WTC11 (cell line): Measurements from ENCODE around the gene SEC61A2. TPM values are rescaled to one million over a fixed set of nuclear protein-coding genes. Genes with fewer than 3 reads are reported as not detected.

ENCODE experiments used
- ATAC-seq: fragments of 200-7000 bp; cut with Tn5 transposase; 2 replicates; pipeline ENCODE4 v1.10.0; 2021; ENCODE audit warnings: mild to moderate bottlenecking, moderate library complexity
- CTCF ChIA-PET: fragments of 300-600 bp; sonication (Branson Sonifier 250); formaldehyde crosslinking; loops from one replicate; lab custom pipeline; 2021; ENCODE audit warnings: antibody characterized with exemption; lab: Charles Lee
- POLR2A ChIA-PET: fragments of 350-600 bp; sonication (Branson Sonifier 250); formaldehyde crosslinking; loops from one replicate; lab custom pipeline; 2021; ENCODE audit warnings: antibody characterized with exemption; lab: Charles Lee
- DNase-seq: peaks from one replicate; pipeline ENCODE4 v3.0.0; 2021; ENCODE audit warnings: low spot score
- H3K27ac Mint-ChIP-seq: 2 replicates; pipeline ENCODE4 v1.8.0; 2021; ENCODE audit warnings: mixed read lengths
- H3K27me3 Mint-ChIP-seq: 2 replicates; pipeline ENCODE4 v1.8.0; 2021; ENCODE audit warnings: low read depth, mild to moderate bottlenecking, moderate library complexity, mixed read lengths
- H3K36me3 Mint-ChIP-seq: 2 replicates; pipeline ENCODE4 v1.8.0; 2021; ENCODE audit warnings: mixed read lengths
- H3K4me1 Mint-ChIP-seq: 2 replicates; pipeline ENCODE4 v1.8.0; 2022; ENCODE audit warnings: mixed read lengths
- H3K4me3 Mint-ChIP-seq: 2 replicates; pipeline ENCODE4 v1.8.0; 2021; ENCODE audit warnings: mild to moderate bottlenecking, moderate library complexity, mixed read lengths
- H3K9me3 Mint-ChIP-seq: 2 replicates; pipeline ENCODE4 v1.8.0; 2021; ENCODE audit warnings: mixed read lengths
- ATF2 ChIP-seq: sonication (generic); formaldehyde crosslinking; IDR thresholded peaks from 2 replicates; pipeline ENCODE4 v1.8.1; 2022; ENCODE audit warnings: low read depth, missing genetic modification reagents, borderline replicate concordance
- CREB1 ChIP-seq: sonication (generic); formaldehyde crosslinking; IDR thresholded peaks from 2 replicates; pipeline ENCODE4 v1.8.0; 2023; ENCODE audit warnings: mild to moderate bottlenecking, missing genetic modification reagents
- ELF4 ChIP-seq: sonication (generic); formaldehyde crosslinking; IDR thresholded peaks from 2 replicates; pipeline ENCODE4 v1.8.1; 2022; ENCODE audit warnings: low read depth, mild to moderate bottlenecking, moderate library complexity, missing genetic modification reagents
- ESRRA ChIP-seq: sonication (generic); formaldehyde crosslinking; IDR thresholded peaks from 2 replicates; pipeline ENCODE4 v1.8.1; 2022; ENCODE audit warnings: mild to moderate bottlenecking, missing genetic modification reagents, borderline replicate concordance
- FOXK1 ChIP-seq: sonication (generic); formaldehyde crosslinking; IDR thresholded peaks from 2 replicates; pipeline ENCODE4 v1.8.0; 2022; ENCODE audit warnings: mild to moderate bottlenecking, moderate library complexity, missing genetic modification reagents
- FOXP1 ChIP-seq: sonication (generic); formaldehyde crosslinking; IDR thresholded peaks from 2 replicates; pipeline ENCODE4 v1.8.0; 2022; ENCODE audit warnings: missing genetic modification reagents, mild to moderate bottlenecking, moderate library complexity, borderline replicate concordance
- FOXP4 ChIP-seq: sonication (generic); formaldehyde crosslinking; IDR thresholded peaks from 2 replicates; pipeline ENCODE4 v1.8.0; 2022; ENCODE audit warnings: mild to moderate bottlenecking, missing genetic modification reagents
- GTF2I ChIP-seq: fragments of 250-450 bp; sonication (Bioruptor Pico); conservative IDR thresholded peaks from 2 replicates; pipeline ENCODE4 v1.4.0; 2021; ENCODE audit warnings: mild to moderate bottlenecking
- HMGA2 ChIP-seq: fragments of 250-450 bp; sonication (Bioruptor Pico); IDR thresholded peaks from 2 replicates; pipeline ENCODE4 v1.4.0; 2021; ENCODE audit warnings: mild to moderate bottlenecking, moderate library complexity
- IRF2 ChIP-seq: sonication (generic); formaldehyde crosslinking; IDR thresholded peaks from 2 replicates; pipeline ENCODE4 v1.8.0; 2022; ENCODE audit warnings: low read depth, missing genetic modification reagents, borderline replicate concordance
- JAZF1 ChIP-seq: fragments of 250-450 bp; sonication (Bioruptor Pico); IDR thresholded peaks from 2 replicates; pipeline ENCODE4 v1.9.0; 2021; ENCODE audit warnings: moderate library complexity, mild to moderate bottlenecking, inconsistent platforms
- MXD4 ChIP-seq: fragments of 250-450 bp; sonication (Bioruptor Pico); IDR thresholded peaks from 2 replicates; pipeline ENCODE4 v1.8.0; 2021; ENCODE audit warnings: mild to moderate bottlenecking, moderate library complexity, borderline replicate concordance
- MYBL2 ChIP-seq: sonication (generic); formaldehyde crosslinking; IDR thresholded peaks from 2 replicates; pipeline ENCODE4 v1.8.1; 2023; ENCODE audit warnings: mild to moderate bottlenecking, moderate library complexity, missing genetic modification reagents
- NFATC4 ChIP-seq: fragments of 250-450 bp; sonication (Bioruptor Pico); IDR thresholded peaks from 2 replicates; pipeline ENCODE4 v1.9.0; 2021; ENCODE audit warnings: mild to moderate bottlenecking
- NFYB ChIP-seq: sonication (generic); formaldehyde crosslinking; conservative IDR thresholded peaks from 2 replicates; pipeline ENCODE4 v1.8.0; 2022; ENCODE audit warnings: low read depth, missing genetic modification reagents
- NR3C1 ChIP-seq: sonication (generic); formaldehyde crosslinking; conservative IDR thresholded peaks from 2 replicates; pipeline ENCODE4 v1.8.1; 2023; ENCODE audit warnings: low read depth, mild to moderate bottlenecking, missing genetic modification reagents
- SMAD3 ChIP-seq: sonication (generic); formaldehyde crosslinking; IDR thresholded peaks from 2 replicates; pipeline ENCODE4 v1.8.0; 2022; ENCODE audit warnings: missing genetic modification reagents, mild to moderate bottlenecking, borderline replicate concordance
- SOX15 ChIP-seq: fragments of 250-450 bp; sonication (Bioruptor Pico); IDR thresholded peaks from 2 replicates; pipeline ENCODE4 v1.9.0; 2021; ENCODE audit warnings: mild to moderate bottlenecking
- TEAD1 ChIP-seq: sonication (generic); formaldehyde crosslinking; IDR thresholded peaks from 2 replicates; pipeline ENCODE4 v1.8.0; 2022; ENCODE audit warnings: mild to moderate bottlenecking, missing genetic modification reagents
- TP53 ChIP-seq: sonication (generic); formaldehyde crosslinking; IDR thresholded peaks from 2 replicates; pipeline ENCODE4 v1.8.1; 2023; ENCODE audit warnings: mild to moderate bottlenecking, missing genetic modification reagents
- ZNF219 ChIP-seq: sonication (generic); formaldehyde crosslinking; IDR thresholded peaks from 2 replicates; pipeline ENCODE4 v1.8.0; 2023; ENCODE audit warnings: missing genetic modification reagents, mild to moderate bottlenecking, borderline replicate concordance
- ZNF263 ChIP-seq: sonication (generic); formaldehyde crosslinking; IDR thresholded peaks from 2 replicates; pipeline ENCODE4 v1.8.1; 2022; ENCODE audit warnings: low read depth, mild to moderate bottlenecking, moderate library complexity, missing genetic modification reagents
- ZNF396 ChIP-seq: fragments of 250-450 bp; sonication (Bioruptor Pico); IDR thresholded peaks from 2 replicates; pipeline ENCODE4 v1.8.0; 2021; ENCODE audit warnings: mild to moderate bottlenecking, moderate library complexity, borderline replicate concordance
- ZNF416 ChIP-seq: fragments of 250-450 bp; sonication (Bioruptor Pico); IDR thresholded peaks from 2 replicates; pipeline ENCODE4 v1.9.0; 2021; ENCODE audit warnings: mild to moderate bottlenecking, inconsistent platforms
- total RNA-seq: library from RNA; stranded (reverse); gene quantifications from 3 replicates; pipeline ENCODE4 v1.2.3, GENCODE V29; 2021
- TF ChIP-seq, protein P1 (sequence below): sonication (generic); formaldehyde crosslinking; IDR thresholded peaks from 2 replicates; pipeline ENCODE4 v1.8.1; 2023; ENCODE audit warnings: mild to moderate bottlenecking, missing genetic modification reagents
- TF ChIP-seq, protein P2 (sequence below): sonication (generic); formaldehyde crosslinking; IDR thresholded peaks from 2 replicates; pipeline ENCODE4 v1.8.0; 2022; ENCODE audit warnings: mild to moderate bottlenecking, missing genetic modification reagents
- TF ChIP-seq, protein P3 (sequence below): sonication (generic); formaldehyde crosslinking; conservative IDR thresholded peaks from 2 replicates; pipeline ENCODE4 v1.8.1; 2022; ENCODE audit warnings: mild to moderate bottlenecking, missing genetic modification reagents

SEC61A2 gene
- total RNA-seq, 1 experiment from 2014 or later: 19.0 TPM

DNA sequence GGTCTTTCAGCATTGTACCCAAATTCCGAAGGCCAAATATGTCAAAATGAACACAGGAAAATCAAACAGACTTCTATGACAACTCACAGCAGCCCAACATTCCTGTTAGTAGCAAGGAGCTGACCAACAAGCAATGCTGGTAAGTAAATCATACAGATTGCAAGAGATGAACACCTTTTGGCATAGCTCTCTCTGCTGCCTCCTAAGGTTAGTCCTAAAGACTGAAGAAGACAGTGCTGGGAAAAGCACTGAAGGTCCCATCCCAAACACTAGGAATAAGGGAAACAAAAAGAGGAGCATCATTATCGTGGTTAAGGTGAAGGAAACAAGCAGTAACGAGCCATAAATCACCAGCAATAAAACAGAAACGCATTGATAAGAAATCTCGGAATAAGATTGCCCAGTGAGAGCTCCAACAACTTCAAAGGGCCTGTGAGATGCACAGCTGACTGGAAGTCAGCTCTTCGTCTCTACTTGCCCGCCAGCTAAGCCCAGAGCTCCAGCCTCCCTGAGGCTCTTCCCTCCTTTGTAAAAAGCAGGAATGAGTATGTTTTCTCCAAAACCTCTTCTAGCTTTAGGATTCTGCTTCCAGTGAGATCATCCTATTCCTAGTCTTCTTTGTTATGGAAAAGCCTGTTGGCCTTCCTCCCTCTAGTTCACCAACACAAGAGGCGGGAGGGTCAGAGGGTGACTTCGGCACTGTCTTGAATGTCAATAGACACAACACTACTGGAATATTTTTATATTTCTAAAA, 50.9 kb downstream of the SEC61A2 start:
- POLR2A ChIA-PET: interaction anchor here (1.0 kb wide), 1 partner anchor 9 kb away, joined by 3 read pairs; no protein-coding TSS in a partner anchor
- DNase-seq (peak; percentile 17), ATAC-seq (peak; percentile 89)
- H3K4me1 Mint-ChIP-seq: peaks cover 21% of the 10 kb centered on the region
- H3K36me3 Mint-ChIP-seq: peaks cover 51% of the 10 kb centered on the region
- no peaks in the 10 kb centered on the region for H3K27me3 Mint-ChIP-seq
- H3K27ac Mint-ChIP-seq: peak overlapping the region; percentile 96
- TF ChIP-seq JAZF1 (CRISPR knock-in tag) (no peak), FOXP1 (CRISPR knock-in tag) (no peak), GTF2I (CRISPR knock-in tag) (no peak), IRF2 (no peak), ZNF416 (no peak), ZNF219 (CRISPR knock-in tag) (no peak), TP53 (CRISPR knock-in tag) (no peak), HMGA2 (CRISPR knock-in tag) (no peak), ELF4 (CRISPR knock-in tag) (no peak)
- CTCF ChIA-PET: interaction anchor here (0.5 to 1.0 kb wide), 4 partner anchors 13 to 447 kb away, joined by 3 to 5 read pairs (median 3); no protein-coding TSS in a partner anchor
- peak overlapping the region; percentile 2; the same call in 1 of the 2 replicates for H3K4me3 Mint-ChIP-seq
- H3K9me3 Mint-ChIP-seq: no peaks in the 10 kb centered on the region

DNA sequence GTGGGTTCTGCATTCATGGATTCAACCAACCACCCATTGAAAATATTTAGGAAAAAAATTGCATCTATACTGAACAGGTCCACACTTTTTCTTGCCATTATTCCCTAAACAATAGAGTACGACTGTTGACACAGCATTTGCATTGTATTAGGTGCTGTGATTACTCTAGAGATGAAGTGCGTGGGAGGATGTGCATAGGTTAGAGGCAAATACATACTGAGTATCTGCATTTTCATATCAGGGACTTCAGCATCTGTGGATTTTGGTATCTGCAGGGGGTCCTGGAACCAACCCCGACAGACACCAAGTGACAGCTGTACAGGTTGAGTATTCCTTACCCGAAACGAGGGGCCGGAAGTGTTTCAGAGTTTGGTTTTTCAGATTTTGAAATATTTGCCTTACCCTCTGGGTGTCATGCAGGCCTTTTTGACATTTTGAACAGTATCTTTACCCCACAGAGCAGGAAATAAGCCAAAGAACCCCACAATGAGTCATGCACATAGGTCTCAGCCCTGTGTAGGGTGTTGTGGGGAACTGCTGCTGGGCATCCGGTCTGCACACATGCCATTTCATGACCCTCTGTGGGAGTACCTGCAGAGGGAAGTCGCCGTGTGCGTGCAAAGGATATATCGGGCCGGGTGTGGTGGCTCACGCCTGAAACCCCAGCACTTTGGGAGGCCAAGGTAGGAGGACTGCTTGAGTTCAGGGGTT, 51.7 kb downstream of the SEC61A2 start:
- POLR2A ChIA-PET: interaction anchor here (1.0 kb wide), 1 partner anchor 8 kb away, joined by 3 read pairs; no protein-coding TSS in a partner anchor

DNA sequence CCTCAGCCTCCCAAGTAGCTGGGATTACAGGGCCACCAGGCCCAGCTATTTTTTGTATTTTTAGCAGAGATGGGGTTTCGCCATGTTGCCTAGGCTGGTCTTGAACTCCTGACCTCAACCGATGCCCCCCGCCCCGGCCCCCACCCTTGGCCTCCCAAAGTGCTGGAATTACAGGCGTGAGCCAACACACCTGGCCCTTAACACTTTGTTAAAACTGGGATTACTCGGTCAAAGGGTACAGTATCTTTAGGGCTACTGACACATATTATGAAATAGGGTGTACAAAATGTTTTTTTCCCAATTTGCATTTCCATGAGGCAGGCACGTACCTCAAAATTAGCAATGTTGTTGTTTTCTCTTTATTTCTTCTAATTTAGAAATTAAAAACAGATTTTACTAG, 54.7 kb downstream of the SEC61A2 start:
- Mint-ChIP-seq H3K27ac (no peak overlapping the region), H3K27me3 (no peaks in the 10 kb centered on the region), H3K9me3 (no peaks in the 10 kb centered on the region), H3K4me3 (no peak overlapping the region), H3K4me1 (peaks cover 31% of the 10 kb centered on the region), H3K36me3 (peaks cover 45% of the 10 kb centered on the region)
- ChIA-PET CTCF (no interaction called here), POLR2A (no interaction called here)
- no peak for ATAC-seq
- DNase-seq: no peak
- TF ChIP-seq FOXK1 (CRISPR knock-in tag) (no peak), ZNF263 (CRISPR knock-in tag) (no peak), ATF2 (no peak), MYBL2 (CRISPR knock-in tag) (no peak), ESRRA (CRISPR knock-in tag) (no peak), TEAD1 (CRISPR knock-in tag) (no peak), NFYB (CRISPR knock-in tag) (no peak), MXD4 (CRISPR knock-in tag) (no peak), SOX15 (CRISPR knock-in tag) (no peak), GTF2I (CRISPR knock-in tag) (no peak)
- TF ChIP-seq, protein P1, sequence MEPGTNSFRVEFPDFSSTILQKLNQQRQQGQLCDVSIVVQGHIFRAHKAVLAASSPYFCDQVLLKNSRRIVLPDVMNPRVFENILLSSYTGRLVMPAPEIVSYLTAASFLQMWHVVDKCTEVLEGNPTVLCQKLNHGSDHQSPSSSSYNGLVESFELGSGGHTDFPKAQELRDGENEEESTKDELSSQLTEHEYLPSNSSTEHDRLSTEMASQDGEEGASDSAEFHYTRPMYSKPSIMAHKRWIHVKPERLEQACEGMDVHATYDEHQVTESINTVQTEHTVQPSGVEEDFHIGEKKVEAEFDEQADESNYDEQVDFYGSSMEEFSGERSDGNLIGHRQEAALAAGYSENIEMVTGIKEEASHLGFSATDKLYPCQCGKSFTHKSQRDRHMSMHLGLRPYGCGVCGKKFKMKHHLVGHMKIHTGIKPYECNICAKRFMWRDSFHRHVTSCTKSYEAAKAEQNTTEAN (CRISPR knock-in tag): no peak
- TF ChIP-seq, protein P2, sequence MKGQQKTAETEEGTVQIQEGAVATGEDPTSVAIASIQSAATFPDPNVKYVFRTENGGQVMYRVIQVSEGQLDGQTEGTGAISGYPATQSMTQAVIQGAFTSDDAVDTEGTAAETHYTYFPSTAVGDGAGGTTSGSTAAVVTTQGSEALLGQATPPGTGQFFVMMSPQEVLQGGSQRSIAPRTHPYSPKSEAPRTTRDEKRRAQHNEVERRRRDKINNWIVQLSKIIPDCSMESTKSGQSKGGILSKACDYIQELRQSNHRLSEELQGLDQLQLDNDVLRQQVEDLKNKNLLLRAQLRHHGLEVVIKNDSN (CRISPR knock-in tag): no peak

More for the DNA sequence above, 51.7 kb downstream of the SEC61A2 start:
- peaks cover 21% of the 10 kb centered on the region for H3K4me1 Mint-ChIP-seq
- no peak overlapping the region for H3K4me3 Mint-ChIP-seq
- CTCF ChIA-PET: interaction anchor here (0.5 to 0.6 kb wide), 2 partner anchors 159 to 446 kb away, joined by 3 to 5 read pairs; no protein-coding TSS in a partner anchor
- H3K9me3 Mint-ChIP-seq: no peaks in the 10 kb centered on the region
- H3K27me3 Mint-ChIP-seq: no peaks in the 10 kb centered on the region
- TF ChIP-seq FOXP4 (CRISPR knock-in tag) (no peak), ZNF396 (CRISPR knock-in tag) (no peak), NR3C1 (CRISPR knock-in tag) (no peak), SOX15 (CRISPR knock-in tag) (no peak), CREB1 (CRISPR knock-in tag) (no peak), NFATC4 (CRISPR knock-in tag) (no peak), MXD4 (CRISPR knock-in tag) (no peak), SMAD3 (no peak)
- TF ChIP-seq, protein P3, sequence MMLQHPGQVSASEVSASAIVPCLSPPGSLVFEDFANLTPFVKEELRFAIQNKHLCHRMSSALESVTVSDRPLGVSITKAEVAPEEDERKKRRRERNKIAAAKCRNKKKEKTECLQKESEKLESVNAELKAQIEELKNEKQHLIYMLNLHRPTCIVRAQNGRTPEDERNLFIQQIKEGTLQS (CRISPR knock-in tag): no peak
- TF ChIP-seq, all 79 proteins: peak for 0
- ATAC-seq (no peak), DNase-seq (no peak)
- H3K36me3 Mint-ChIP-seq: peaks cover 59% of the 10 kb centered on the region
- peak overlapping the region; percentile 96; the same call in 1 of the 2 replicates for H3K27ac Mint-ChIP-seq
